ENCODE measurements around the gene CDCA4.
"Not testable (repeated sequence)": the region's sequence is repeated elsewhere in the genome, so short reads cannot be mapped to it uniquely, and the experiment has no call there.

Gene CDCA4

DNA sequence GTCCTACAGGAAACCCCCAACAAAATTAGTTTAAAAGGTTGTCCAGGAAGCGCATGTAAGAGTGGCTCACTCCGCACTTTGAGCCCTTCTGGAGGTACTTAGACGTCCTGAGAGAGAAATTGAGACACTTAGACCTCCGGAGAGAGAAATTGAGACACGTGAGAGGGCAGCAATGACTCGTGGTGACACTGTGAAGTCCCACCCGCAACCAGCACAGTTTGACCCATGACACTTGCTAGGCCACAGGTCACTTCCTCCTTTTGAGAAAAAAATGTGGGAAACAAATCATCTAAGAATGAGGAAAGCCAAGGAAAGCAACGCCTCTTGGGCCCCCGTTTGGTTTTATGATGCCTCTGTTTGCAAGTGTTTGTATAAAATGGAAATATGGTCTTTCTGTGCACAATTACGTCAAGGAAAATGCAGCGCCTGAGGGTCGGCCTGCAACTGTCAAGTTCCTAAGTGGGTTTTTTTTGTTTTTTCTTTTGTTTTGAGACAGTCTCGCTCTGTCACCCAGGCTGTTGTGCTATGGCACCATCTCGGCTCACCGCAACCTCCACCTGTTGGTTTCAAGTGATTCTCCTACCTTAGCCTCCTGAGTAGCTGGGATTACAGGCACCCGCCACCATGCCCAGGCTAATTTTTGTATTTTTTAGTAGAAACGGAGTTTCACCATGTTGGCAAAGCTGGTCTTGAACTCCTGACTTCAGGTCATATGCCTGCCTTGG, 13.6 kb upstream of the CDCA4 start:
- DNase-seq (ENCODE audit: low read depth): no peak
- in situ Hi-C loops (cut with HindIII; ENCODE audit: low sequenced_read_pairs): no loop called here
- H3K4me3 ChIP-seq (ENCODE audit: low read depth, low read length): no peak overlapping the region
- TF ChIP-seq, protein P1, sequence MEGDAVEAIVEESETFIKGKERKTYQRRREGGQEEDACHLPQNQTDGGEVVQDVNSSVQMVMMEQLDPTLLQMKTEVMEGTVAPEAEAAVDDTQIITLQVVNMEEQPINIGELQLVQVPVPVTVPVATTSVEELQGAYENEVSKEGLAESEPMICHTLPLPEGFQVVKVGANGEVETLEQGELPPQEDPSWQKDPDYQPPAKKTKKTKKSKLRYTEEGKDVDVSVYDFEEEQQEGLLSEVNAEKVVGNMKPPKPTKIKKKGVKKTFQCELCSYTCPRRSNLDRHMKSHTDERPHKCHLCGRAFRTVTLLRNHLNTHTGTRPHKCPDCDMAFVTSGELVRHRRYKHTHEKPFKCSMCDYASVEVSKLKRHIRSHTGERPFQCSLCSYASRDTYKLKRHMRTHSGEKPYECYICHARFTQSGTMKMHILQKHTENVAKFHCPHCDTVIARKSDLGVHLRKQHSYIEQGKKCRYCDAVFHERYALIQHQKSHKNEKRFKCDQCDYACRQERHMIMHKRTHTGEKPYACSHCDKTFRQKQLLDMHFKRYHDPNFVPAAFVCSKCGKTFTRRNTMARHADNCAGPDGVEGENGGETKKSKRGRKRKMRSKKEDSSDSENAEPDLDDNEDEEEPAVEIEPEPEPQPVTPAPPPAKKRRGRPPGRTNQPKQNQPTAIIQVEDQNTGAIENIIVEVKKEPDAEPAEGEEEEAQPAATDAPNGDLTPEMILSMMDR (IDR thresholded peaks at IDR 0.05; ENCODE audit: low read depth, low read length, missing control alignments): no peak

DNA sequence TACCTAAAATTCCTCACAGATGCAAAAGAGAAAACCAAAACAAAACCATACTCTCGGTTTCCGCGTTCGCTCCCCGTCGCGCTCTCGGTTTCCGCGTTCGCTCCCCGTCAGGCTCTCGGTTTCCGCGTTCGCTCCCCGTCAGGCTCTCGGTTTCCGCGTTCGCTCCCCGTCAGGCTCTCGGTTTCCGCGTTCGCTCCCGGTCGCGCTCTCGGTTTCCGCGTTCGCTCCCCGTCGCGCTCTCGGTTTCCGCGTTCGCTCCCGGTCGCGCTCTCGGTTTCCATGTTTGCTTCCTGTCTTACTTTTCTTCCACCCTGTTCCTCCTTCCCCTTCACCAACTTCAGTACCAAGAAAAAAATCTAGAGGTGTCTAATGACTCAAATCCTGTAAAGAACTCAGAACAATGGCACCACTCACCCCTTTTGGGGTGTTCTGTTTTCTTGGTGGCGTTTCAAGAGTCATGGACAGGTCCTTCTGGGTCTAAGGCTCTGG, 12.6 kb upstream of the CDCA4 start:
- H3K4me3 ChIP-seq (ENCODE audit: low read depth, low read length): peak overlapping the region; percentile 36
- in situ Hi-C loops (cut with HindIII; ENCODE audit: low sequenced_read_pairs); DNase-seq (ENCODE audit: low read depth): not testable (repeated sequence)

DNA sequence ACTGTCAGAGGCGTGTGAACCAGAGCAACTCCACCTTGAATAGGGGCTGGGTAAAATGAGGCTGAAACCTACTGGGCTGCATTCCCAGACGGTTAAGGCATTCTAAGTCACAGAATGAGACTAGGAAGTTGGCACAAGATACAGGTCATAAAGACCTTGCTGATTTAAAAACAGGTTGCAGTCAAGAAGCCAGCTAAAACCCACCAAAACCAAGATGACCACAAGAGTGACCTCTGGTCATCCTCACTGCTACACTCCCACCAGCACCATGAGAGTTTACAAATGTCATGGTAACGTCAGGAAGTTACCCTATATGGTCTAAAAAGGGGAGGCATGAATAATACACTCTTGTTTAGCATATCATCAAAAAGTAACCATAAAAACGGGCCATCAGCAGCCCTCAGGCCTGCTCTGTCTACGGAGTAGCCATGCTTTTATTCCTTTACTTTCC, 11.6 kb upstream of the CDCA4 start:
- DNase-seq (ENCODE audit: low read depth): peak; percentile 72
- H3K4me3 ChIP-seq (ENCODE audit: low read depth, low read length); in situ Hi-C loops (cut with HindIII; ENCODE audit: low sequenced_read_pairs): not testable (repeated sequence)

DNA sequence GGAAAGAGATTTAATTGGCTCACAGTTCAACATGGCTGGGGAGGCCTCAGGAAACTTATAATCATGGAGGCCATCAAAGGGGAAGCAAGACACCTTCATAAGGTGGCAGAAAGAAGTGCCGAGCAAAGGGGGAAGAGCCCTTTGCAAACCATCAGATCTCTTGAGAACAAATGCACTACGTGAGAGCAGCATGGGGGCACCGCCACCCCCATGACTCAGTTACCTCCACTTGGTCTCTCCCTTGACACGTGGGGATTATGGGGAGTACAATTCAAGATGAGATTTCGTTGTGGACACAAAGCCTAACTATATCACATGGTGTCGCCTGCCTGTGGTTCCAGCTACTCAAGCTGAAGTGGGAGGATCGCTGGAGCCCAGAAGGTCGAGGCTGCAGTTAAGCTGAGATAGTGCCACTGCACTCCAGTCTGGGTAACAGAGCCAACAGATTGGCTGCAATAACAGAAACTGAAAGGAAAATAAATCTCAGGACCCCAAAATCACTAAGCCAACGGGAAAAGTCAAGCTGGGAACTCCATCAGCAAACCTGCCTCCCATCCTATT, 10.0 kb upstream of the CDCA4 start:
- in situ Hi-C loops (cut with HindIII; ENCODE audit: low sequenced_read_pairs): no loop called here
- no peak for DNase-seq (ENCODE audit: low read depth)
- TF ChIP-seq, protein P1 (IDR thresholded peaks at IDR 0.05; ENCODE audit: low read depth, low read length, missing control alignments): no peak
- no peak overlapping the region for H3K4me3 ChIP-seq (ENCODE audit: low read depth, low read length)

DNA sequence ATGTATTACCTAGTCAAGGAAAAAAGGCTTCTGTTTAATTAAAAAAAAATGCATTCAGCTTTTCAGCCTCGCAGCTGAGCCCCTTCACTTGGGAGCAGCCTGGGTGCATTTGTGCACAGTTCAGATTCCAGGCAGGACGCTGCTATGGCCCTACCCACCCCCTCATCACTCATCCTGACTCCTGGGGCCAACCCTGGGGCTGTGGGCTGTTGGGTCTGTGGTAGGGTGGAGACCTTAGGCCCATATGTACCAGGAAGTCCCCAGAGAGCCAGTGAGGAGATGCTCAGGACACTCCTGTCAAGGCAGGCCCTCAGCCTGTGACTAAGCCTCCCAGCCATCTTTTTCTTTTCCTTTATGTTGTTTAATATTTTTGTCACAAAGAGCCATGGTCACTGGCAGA, 9.3 kb upstream of the CDCA4 start:
- in situ Hi-C loops (cut with HindIII; ENCODE audit: low sequenced_read_pairs): no loop called here
- TF ChIP-seq, protein P1 (IDR thresholded peaks at IDR 0.05; ENCODE audit: low read depth, low read length, missing control alignments): no peak
- no peak for DNase-seq (ENCODE audit: low read depth)
- no peak overlapping the region for H3K4me3 ChIP-seq (ENCODE audit: low read depth, low read length)

DNA sequence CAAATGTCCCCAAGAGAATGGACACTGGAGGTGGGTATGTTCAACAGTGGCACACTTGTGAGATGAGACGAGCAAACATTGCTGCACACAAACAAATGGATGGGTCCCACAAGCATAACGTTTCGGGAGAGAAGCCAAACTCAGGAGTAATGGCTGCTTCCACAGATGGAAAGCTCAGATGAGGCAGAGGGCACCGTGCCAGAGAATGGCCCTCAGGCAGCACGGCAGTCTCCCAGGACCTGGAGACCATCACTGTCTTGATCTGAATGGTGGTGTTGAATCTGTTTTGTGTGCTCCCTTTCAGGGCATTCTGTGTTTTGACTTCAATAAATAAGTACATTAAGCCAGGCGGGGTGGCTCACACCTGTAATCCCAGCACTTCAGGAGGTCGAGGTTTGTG, 8.5 kb upstream of the CDCA4 start:
- no peak overlapping the region for H3K4me3 ChIP-seq (ENCODE audit: low read depth, low read length)
- TF ChIP-seq, protein P1 (IDR thresholded peaks at IDR 0.05; ENCODE audit: low read depth, low read length, missing control alignments): no peak
- in situ Hi-C loops (cut with HindIII; ENCODE audit: low sequenced_read_pairs): no loop called here
- no peak for DNase-seq (ENCODE audit: low read depth)

DNA sequence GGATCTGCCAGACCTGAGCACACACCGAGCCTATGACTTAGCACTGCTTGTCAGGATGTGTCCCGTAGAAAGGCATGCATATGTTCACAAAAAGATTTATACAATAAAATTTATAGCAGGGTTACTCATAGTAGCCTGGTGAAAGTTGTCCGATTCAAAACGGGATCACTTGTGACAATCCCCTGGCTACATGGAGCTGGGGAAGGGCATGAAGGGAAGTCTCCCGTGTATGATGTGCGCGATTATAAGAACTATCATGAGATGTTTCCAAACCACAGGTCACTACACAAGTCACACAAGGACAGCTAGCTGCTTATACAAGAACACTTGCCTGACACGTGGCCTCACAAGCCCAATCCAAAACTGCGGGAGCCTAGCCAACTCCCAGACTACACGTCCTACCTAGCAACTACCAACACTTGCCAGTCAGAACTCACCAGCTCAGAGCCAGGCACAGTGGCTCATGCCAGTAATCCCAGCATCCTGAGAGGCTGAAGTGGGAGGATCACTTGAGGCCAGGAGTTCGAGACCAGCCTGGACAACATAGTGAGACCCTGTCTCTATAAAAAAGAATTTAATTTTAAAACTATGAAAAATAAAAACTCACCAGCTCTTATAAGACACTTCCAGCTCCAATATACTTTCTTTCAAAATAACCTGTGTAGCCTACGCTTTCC, 7.5 kb upstream of the CDCA4 start:
- TF ChIP-seq, protein P1 (IDR thresholded peaks at IDR 0.05; ENCODE audit: low read depth, low read length, missing control alignments): no peak
- no peak for DNase-seq (ENCODE audit: low read depth)
- no peak overlapping the region for H3K4me3 ChIP-seq (ENCODE audit: low read depth, low read length)
- in situ Hi-C loops (cut with HindIII; ENCODE audit: low sequenced_read_pairs): no loop called here

DNA sequence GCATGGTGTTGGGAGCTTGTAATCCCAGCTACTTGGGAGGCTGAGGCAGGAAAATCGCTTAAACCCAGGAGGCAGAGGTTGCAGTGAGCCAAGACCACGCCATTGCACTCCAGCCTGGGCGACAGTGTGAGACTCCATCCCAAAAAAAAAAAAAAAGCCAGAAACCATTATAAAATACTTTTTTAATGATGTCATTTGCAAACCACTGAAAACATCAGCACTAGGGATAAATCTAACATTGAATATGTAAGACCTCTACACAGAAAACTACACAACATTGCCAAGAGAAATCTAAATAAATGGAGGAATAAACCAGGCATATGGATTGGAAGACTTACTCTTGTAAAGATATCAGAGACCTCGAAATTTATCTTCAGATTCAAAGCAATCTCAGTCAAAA, 6.8 kb upstream of the CDCA4 start:
- DNase-seq (ENCODE audit: low read depth); in situ Hi-C loops (cut with HindIII; ENCODE audit: low sequenced_read_pairs); H3K4me3 ChIP-seq (ENCODE audit: low read depth, low read length): not testable (repeated sequence)

Data from astrocyte of the cerebellum (primary cell).